Measurements from ENCODE around the gene HTR6. TPM values are rescaled to one million over a fixed set of nuclear protein-coding genes. Genes with fewer than 3 reads are reported as not detected.

HTR6 gene
- polyA plus RNA-seq, 1 donor (not counting 4 experiments of a cell fraction or from before 2014, with no cell fraction given) = not detected

DNA sequence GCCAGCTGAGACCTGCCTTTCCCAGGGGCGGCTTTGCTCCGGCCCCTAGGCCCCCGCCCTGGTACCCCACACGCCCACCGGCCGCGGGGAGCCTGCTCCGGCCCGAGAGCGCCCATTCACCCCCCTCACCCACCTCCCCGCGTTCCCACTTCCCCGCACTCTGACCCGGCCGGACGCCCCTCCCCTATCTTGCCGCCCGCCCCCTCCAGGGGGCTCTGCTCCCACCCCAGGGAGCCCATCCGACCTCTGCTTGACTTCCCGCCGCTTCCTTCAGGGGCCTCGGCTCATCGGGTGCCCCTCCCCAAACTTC, 466 bp downstream of the HTR6 start:
- H3K27me3 ChIP-seq (ENCODE audit: control insufficient read depth, extremely low read depth, insufficient read depth, low read length) = peaks cover 53% of the 10 kb centered on the region
- no peak for FAIRE-seq
- no peak overlapping the region for H2AFZ ChIP-seq (ENCODE audit: control insufficient read depth, low read length)

DNA sequence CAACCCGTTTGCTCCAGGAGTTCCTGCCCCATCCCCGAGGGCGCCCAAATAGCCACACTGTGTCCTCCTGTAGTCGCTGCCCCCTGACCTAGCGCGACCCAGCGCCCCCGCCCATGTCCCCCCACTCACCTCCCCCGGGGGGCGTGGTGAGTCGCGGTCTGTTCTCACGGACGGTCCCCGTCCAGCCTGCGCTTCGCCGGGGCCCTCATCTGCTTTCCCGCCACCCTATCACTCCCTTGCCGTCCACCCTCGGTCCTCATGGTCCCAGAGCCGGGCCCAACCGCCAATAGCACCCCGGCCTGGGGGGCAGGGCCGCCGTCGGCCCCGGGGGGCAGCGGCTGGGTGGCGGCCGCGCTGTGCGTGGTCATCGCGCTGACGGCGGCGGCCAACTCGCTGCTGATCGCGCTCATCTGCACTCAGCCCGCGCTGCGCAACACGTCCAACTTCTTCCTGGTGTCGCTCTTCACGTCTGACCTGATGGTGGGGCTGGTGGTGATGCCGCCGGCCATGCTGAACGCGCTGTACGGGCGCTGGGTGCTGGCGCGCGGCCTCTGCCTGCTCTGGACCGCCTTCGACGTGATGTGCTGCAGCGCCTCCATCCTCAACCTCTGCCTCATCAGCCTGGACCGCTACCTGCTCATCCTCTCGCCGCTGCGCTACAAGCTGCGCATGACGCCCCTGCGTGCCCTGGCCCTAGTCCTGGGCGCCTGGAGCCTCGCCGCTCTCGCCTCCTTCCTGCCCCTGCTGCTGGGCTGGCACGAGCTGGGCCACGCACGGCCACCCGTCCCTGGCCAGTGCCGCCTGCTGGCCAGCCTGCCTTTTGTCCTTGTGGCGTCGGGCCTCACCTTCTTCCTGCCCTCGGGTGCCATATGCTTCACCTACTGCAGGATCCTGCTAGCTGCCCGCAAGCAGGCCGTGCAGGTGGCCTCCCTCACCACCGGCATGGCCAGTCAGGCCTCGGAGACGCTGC, 1.1 kb downstream of the HTR6 start:
- H3K79me2 ChIP-seq (ENCODE audit: control insufficient read depth, insufficient read depth, low read length) = no peaks in the 10 kb centered on the region
- H3K4me2 ChIP-seq (ENCODE audit: control insufficient read depth, extremely low read depth, insufficient read depth, low read depth, low read length) = no peak overlapping the region

More for the DNA sequence above, 466 bp downstream of the HTR6 start:
- dilution Hi-C loops (cut with MboI; ENCODE audit: extremely low pct_ligation_motif_present, low sequenced_read_pairs) = no loop called here
- H3K9me3 ChIP-seq (ENCODE audit: control insufficient read depth, low read depth, low read length) = no peaks in the 10 kb centered on the region
- H3K4me3 ChIP-seq (ENCODE audit: control insufficient read depth in 2 of 3, extremely low read depth in 1 of 3, insufficient read depth in 2 of 3, low read depth in 1 of 3, low read length in 3 of 3) = no peak overlapping the region
- H4K20me1 ChIP-seq (ENCODE audit: control insufficient read depth, extremely low read depth, insufficient read depth, low read length) = peaks cover 2% of the 10 kb centered on the region
- peaks cover 7% of the 10 kb centered on the region for H3K4me1 ChIP-seq (ENCODE audit: control insufficient read depth, extremely low read depth, insufficient read depth, low read length)
- TF ChIP-seq CTCF (optimal IDR thresholded peaks at IDR 0.05 in 1 of 3, IDR thresholded peaks at IDR 0.05 in 1 of 3, conservative IDR thresholded peaks at IDR 0.05 in 1 of 3; ENCODE audit: extremely low read depth in 1 of 3, insufficient read depth in 2 of 3, low read length in 3 of 3) (no peak), EZH2 (IDR thresholded peaks at IDR 0.05; ENCODE audit: low read length) (no peak)
- no peak overlapping the region for H3K9ac ChIP-seq (ENCODE audit: control insufficient read depth, extremely low read depth, insufficient read depth, low read length)
- H3K79me2 ChIP-seq (ENCODE audit: control insufficient read depth, insufficient read depth, low read length) = no peaks in the 10 kb centered on the region
- no peaks in the 10 kb centered on the region for H3K9me1 ChIP-seq (ENCODE audit: control insufficient read depth, extremely low read depth, insufficient read depth, low read length)
- no peaks in the 10 kb centered on the region for H3K36me3 ChIP-seq (ENCODE audit: control insufficient read depth in 2 of 2, extremely low read depth in 1 of 2, insufficient read depth in 2 of 2, low read length in 2 of 2)
- no peak overlapping the region for H3K4me2 ChIP-seq (ENCODE audit: control insufficient read depth, extremely low read depth, insufficient read depth, low read depth, low read length)
- no peak overlapping the region for H3K27ac ChIP-seq (ENCODE audit: control insufficient read depth, insufficient read depth, low read length)
- DNase-seq (ENCODE audit: low read depth, low spot score) = no peak

More for the DNA sequence above, 1.1 kb downstream of the HTR6 start:
- Histone ChIP-seq H3K27me3 (ENCODE audit: control insufficient read depth, extremely low read depth, insufficient read depth, low read length) (peaks cover 55% of the 10 kb centered on the region), H2AFZ (ENCODE audit: control insufficient read depth, low read length) (no peak overlapping the region), H3K9me1 (ENCODE audit: control insufficient read depth, extremely low read depth, insufficient read depth, low read length) (no peaks in the 10 kb centered on the region), H3K36me3 (ENCODE audit: control insufficient read depth in 2 of 2, extremely low read depth in 1 of 2, insufficient read depth in 2 of 2, low read length in 2 of 2) (no peaks in the 10 kb centered on the region), H3K9ac (ENCODE audit: control insufficient read depth, extremely low read depth, insufficient read depth, low read length) (no peak overlapping the region), H3K9me3 (ENCODE audit: control insufficient read depth, low read depth, low read length) (no peaks in the 10 kb centered on the region), H3K27ac (ENCODE audit: control insufficient read depth, insufficient read depth, low read length) (no peak overlapping the region), H4K20me1 (ENCODE audit: control insufficient read depth, extremely low read depth, insufficient read depth, low read length) (no peaks in the 10 kb centered on the region), H3K4me3 (ENCODE audit: control insufficient read depth in 2 of 3, extremely low read depth in 1 of 3, insufficient read depth in 2 of 3, low read depth in 1 of 3, low read length in 3 of 3) (no peak overlapping the region), H3K4me1 (ENCODE audit: control insufficient read depth, extremely low read depth, insufficient read depth, low read length) (peaks cover under 1% of the 10 kb centered on the region)
- no peak for DNase-seq (ENCODE audit: low read depth, low spot score)
- dilution Hi-C loops (cut with MboI; ENCODE audit: extremely low pct_ligation_motif_present, low sequenced_read_pairs) = no loop called here
- peak; percentile 89 for TF ChIP-seq EZH2 (IDR thresholded peaks at IDR 0.05; ENCODE audit: low read length)
- TF ChIP-seq CTCF (optimal IDR thresholded peaks at IDR 0.05 in 1 of 3, IDR thresholded peaks at IDR 0.05 in 1 of 3, conservative IDR thresholded peaks at IDR 0.05 in 1 of 3; ENCODE audit: extremely low read depth in 1 of 3, insufficient read depth in 2 of 3, low read length in 3 of 3) = no peak
- FAIRE-seq = no peak

Data from keratinocyte (primary cell).